ENCODE measurements around the gene UTP14C. TPM values are rescaled to one million over a fixed set of nuclear protein-coding genes. Genes with fewer than 3 reads are reported as not detected.
"Not testable (repeated sequence)": the region's sequence is repeated elsewhere in the genome, so short reads cannot be mapped to it uniquely, and the experiment has no call there.

Gene UTP14C
- total and polyA plus RNA-seq, 11 donors: 3.1 to 15.4 (median 11.9) TPM

DNA sequence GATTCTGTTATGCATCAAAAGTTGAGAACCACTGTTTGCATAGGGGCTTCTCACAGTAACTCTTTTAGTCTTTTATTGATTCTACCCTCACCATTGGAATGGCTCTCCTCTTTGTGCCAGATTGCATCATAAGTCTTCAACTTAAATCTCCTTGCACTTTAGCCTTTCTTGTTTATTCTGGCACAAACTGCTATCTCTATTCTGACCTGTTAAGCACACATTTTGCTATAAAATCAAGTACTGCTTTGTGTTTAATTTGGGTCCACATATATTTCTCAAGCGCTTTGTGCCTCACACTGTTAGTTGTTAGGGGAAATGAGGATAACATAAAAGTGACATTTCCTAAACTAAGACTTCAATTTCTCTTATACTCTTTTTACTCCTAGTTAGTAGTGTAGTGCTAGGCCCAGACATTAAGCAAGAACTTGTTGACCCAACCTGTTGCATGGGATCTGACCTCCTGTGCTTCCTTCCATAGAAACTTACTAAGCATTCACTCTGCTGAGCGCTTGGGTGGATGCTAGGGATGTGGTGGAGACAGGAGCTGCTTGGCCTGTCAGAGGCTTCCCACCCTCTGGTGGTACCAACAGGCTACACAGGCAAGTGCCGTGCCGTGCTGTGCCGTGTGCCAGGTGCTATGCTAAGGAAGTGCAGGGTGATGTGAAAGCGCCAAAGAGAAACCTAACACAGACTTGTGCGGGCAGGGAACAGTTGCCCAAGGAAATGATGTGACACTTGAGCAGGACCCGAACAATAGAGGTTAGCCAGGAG lies 1.2 kb downstream of the UTP14C start:
- TF ChIP-seq CTCF (IDR thresholded peaks at IDR 0.05) (no peak), POLR2A (IDR thresholded peaks at IDR 0.05) (no peak)
- H3K36me3 ChIP-seq: peaks cover 0 to 82% (median 65%) of the 10 kb centered on the region in 9 donors

DNA sequence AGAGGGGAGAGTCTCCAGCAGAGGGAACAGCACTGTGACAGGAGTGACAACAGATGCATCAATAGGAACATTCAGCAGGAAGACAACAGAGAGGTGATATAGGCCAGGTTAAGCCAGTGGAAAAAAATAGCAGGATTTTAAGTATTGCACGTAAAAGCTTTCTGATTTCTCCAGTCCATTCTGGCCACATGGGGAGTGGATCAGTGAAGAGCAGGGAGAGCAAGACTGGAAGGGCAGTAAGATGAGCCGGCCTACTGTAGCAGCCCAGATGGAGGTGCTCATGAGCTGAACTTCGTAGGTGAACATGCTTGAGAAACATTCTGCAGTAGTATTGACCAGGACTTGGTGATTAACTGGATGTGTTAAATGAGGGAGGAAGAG lies 1.7 kb downstream of the UTP14C start:
- DNase-seq (no peak), ATAC-seq (no peak)
- Histone ChIP-seq H3K27me3 (no peaks in the 10 kb centered on the region), H3K4me1 (peaks cover 0 to 7% (median 0%) of the 10 kb centered on the region in 12 donors), H3K27ac (no peak overlapping the region), H3K9me3 (no peaks in the 10 kb centered on the region), H3K4me3 (no peak overlapping the region), H3K36me3 (peaks cover 0 to 76% (median 60%) of the 10 kb centered on the region in 9 donors)
- TF ChIP-seq POLR2A (IDR thresholded peaks at IDR 0.05) (no peak), CTCF (IDR thresholded peaks at IDR 0.05) (no peak)
- WGBS, 4 donors: 94 to 97% (median 95%) methylated on average over 3 of the region's 3 CpGs
- intact Hi-C loops (cut with DNase I): no loop called here

More for the DNA sequence above, 1.2 kb downstream of the UTP14C start:
- intact Hi-C loops (cut with DNase I): no loop called here
- peaks cover 0 to 7% (median 0%) of the 10 kb centered on the region in 12 donors for H3K4me1 ChIP-seq
- no peaks in the 10 kb centered on the region for H3K9me3 ChIP-seq
- DNase-seq (no peak), ATAC-seq (peak in 1 of 4 donors; percentile 39)
- H3K4me3 ChIP-seq: no peak overlapping the region
- H3K27ac ChIP-seq: no peak overlapping the region
- H3K27me3 ChIP-seq: no peaks in the 10 kb centered on the region
- 92 to 99% (median 96%) methylated on average over 8 of the region's 8 CpGs for WGBS, 4 donors

DNA sequence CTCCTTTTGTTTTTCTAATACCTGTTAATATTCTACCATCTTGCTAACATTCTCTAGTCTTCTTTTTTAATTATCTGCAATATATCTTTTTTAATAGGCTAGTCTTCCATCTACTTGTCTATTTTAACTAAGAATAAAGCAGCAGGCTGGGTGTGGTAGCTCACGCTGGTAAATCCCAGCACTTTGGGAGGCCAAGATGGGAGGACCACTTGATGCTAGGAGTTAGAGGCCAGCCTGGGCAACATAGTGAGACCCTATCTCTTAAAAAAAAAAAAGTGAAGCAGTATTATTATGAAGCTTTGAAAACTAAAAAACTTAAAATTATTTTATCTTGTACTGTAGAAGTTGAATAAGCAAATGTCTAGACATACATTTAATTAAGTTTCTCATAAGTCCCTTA lies 3.3 kb downstream of the UTP14C start:
- no peak for TF ChIP-seq CTCF (IDR thresholded peaks at IDR 0.05)
- TF ChIP-seq POLR2A (IDR thresholded peaks at IDR 0.05): no peak
- ATAC-seq (no peak), DNase-seq (no peak)
- no peak overlapping the region for H3K4me3 ChIP-seq
- H3K9me3 ChIP-seq: no peaks in the 10 kb centered on the region
- 94 to 100% (median 98%) methylated on average over 1 of the region's 1 CpG for WGBS, 4 donors
- intact Hi-C loops (cut with DNase I): no loop called here
- peaks cover 0 to 7% (median 0%) of the 10 kb centered on the region in 12 donors for H3K4me1 ChIP-seq
- peaks cover 0 to 60% (median 45%) of the 10 kb centered on the region in 9 donors for H3K36me3 ChIP-seq
- no peaks in the 10 kb centered on the region for H3K27me3 ChIP-seq
- no peak overlapping the region for H3K27ac ChIP-seq

- Histone ChIP-seq H3K4me1 (peaks cover 0 to 7% (median 0%) of the 10 kb centered on the region in 12 donors), H3K4me3 (no peak overlapping the region), H3K9me3 (no peaks in the 10 kb centered on the region), H3K27me3 (no peaks in the 10 kb centered on the region), H3K36me3 (peaks cover 0 to 45% (median 29%) of the 10 kb centered on the region in 9 donors), H3K27ac (no peak overlapping the region)
- intact Hi-C loops (cut with DNase I): no loop called here
- 92 to 98% (median 96%) methylated on average over 4 of the region's 4 CpGs for whole genome bisulfite sequencing, 4 donors
- DNase-seq (no peak), ATAC-seq (no peak)
- TF ChIP-seq CTCF (IDR thresholded peaks at IDR 0.05): no peak
- TF ChIP-seq POLR2A (IDR thresholded peaks at IDR 0.05): no peak
Observed at GRCh38 chr13:52029569-52029968, 5.1 kb downstream of the UTP14C start.

- WGBS, 4 donors: 97 to 98% (median 97%) methylated on average over 6 of the region's 6 CpGs
- H3K36me3 ChIP-seq: peaks cover 0 to 36% (median 21%) of the 10 kb centered on the region in 9 donors
- H3K27me3 ChIP-seq; DNase-seq; H3K4me1 ChIP-seq; H3K4me3 ChIP-seq; ATAC-seq; intact Hi-C loops (cut with DNase I); H3K9me3 ChIP-seq; H3K27ac ChIP-seq: not testable (repeated sequence)
Observed at GRCh38 chr13:52030401-52030800, 5.9 kb downstream of the UTP14C start.

Data from heart left ventricle (tissue), 16 donors.